Measurements from ENCODE around the gene TMEM63A.
"Not testable (repeated sequence)": the region's sequence is repeated elsewhere in the genome, so short reads cannot be mapped to it uniquely, and the experiment has no call there.

TMEM63A gene

DNA sequence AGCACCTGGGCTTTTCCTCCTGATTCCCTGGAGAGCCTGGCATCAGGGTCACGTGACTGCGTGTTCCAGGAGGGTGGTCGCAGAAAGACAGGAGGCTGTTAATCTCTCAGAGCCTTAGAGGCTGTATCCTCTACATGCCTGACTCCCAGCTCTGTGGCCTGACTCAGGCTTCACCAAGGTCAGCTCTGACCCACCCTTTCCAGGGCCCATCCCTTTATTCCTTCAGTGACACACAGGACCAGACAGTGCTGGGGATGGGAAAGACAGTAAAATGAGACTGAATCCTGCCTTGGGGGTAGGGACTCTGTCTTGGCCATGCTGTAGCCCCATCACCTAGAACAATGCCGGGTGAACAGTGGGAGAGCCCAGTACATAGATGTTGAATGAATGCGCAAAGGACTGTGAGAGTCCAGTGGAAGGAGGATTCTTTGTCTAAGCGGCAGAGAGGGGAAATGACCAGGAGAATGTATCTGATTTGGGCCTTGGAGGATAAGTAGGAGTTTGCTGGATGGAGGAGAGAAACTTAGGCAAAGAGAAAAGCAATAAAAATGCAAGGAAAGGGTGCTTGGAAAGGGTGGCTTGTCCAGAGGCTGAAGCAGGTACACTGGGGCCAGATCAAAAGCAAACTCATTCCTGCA is 39.3 kb downstream of the TMEM63A start:
- no peak for DNase-seq

DNA sequence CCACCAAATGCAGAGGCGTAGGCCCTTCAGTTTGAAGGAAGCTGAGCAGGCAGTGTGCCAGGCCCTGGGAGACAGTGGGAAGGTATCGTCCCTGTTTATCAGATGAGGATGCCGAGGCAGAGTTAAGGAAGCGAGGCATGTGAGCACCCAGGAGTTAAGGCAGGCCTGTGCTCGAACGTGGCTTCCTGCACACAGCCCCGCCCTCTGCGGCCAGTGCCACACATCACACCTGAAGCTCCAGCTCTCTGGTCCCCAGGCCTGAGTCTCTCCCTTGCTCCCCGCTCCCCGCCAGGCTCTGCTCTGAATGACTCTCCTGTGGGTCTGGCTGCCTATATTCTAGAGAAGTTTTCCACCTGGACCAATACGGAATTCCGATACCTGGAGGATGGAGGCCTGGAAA is 40.1 kb downstream of the TMEM63A start:
- no peak for DNase-seq

- no peak for DNase-seq
Measured at GRCh38 chr1:225840713-225841112, 41.5 kb downstream of the TMEM63A start.

DNA sequence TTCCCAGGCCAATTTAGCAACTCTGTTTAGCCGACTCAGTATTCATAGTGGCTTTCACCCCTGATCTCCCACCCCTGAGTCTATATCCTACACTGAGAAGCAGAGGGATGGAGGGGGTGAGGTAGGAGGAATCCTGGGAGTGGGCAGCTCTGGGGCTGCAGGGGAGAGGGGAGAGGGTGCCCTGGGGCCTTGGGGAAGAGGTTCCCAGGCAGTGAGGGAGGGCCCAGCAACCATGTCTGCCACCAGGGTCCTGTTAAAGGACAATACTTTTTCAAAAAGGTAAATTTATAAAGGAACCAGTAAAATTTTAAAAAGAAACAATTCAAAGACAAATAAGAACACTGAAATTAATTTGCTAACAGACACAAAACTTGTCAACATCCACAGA is 42.0 kb downstream of the TMEM63A start:
- DNase-seq, result no peak

DNA sequence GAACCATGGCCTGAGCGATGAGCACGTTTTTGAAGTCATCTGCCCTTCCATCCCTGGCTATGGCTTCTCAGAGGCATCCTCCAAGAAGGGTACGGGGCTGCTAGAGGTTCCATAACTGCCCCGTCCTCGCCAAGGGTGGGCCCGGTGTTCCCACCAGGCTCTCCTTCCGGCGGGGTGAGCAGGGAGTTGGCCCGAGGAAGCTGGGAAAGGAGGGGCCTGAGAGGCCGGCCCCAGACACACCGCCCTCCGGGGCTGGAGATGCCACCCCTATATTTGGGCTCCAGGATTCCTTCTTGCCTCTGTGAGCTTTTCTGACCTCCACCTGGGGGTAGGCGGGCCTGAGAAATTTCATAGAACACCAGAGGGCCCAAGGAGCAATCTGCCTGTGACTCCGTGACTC is 43.4 kb downstream of the TMEM63A start:
- no peak for DNase-seq

GRCh38 chr1:225836296-225836695 is 45.9 kb downstream of the TMEM63A start:
- DNase-seq, result not testable (repeated sequence)

DNA sequence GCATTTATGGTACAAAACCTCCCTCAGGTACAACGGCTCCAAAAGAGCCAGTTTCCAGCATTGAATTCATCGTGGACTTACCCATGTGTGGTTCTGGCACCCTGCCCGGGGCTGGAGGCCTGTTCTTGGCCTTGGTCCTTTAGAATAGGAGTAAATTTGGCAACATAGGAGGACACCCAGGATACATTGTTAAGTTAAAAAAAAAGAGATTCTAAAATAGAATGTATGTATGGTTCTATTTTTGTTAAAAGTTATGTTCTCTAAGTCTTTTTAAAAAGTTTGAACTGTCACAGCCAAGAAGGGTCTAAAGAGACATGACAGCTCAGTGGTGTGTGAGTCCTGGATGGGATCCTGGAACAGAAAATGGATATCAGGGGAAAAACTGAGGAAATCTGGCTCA is 46.3 kb downstream of the TMEM63A start:
- no peak for DNase-seq

GRCh38 chr1:225834417-225835329 is 47.5 kb downstream of the TMEM63A start:
- DNase-seq, result no peak

- DNase-seq, result no peak
Measured at GRCh38 chr1:225830841-225831240, 51.3 kb downstream of the TMEM63A start.

GRCh38 chr1:225828706-225829345 is 53.4 kb downstream of the TMEM63A start:
- DNase-seq, result no peak

DNA sequence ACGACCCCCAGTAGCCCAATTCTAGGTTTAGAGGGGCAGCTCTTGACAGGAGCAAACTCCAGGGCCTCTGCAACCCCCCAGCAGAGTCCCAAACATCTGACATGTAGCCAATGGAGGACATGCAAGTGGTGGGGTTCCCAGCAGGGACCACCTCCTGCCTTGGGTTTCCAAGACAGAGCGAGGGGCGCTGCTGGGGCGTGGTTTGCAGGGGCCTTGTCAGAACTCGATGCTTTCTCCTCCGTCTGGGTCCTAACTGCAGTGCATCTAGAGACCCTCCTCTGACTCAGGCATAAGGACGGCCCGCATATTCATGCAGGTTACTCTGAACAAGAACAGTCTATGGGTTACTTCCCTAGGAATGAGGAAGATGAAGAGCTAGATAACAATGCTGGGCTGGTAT is 55.1 kb downstream of the TMEM63A start:
- no peak for DNase-seq

DNA sequence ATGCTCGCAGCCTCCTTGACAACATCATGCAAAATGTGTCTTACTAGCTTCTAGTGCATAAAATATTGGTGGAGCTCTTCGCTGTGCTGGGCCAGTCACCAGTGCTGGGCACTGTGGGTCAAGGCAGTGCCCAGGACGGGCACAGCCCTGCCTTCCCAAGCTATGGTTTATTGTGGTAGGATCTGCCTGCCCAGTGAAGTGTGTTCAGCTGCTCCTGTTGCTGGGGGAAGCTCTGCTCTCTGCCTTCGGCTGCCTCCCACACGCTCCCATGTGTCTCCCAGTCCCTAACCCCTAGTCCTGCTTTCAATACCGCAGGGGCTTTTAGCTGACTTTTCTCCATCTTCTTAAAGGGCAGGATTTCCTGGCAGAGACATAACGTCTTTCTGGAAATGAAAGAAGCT is 56.6 kb downstream of the TMEM63A start:
- peak; percentile 3 for DNase-seq

- DNase-seq, result peak; percentile 39
Measured at GRCh38 chr1:225825078-225825477, 57.1 kb downstream of the TMEM63A start.

DNA sequence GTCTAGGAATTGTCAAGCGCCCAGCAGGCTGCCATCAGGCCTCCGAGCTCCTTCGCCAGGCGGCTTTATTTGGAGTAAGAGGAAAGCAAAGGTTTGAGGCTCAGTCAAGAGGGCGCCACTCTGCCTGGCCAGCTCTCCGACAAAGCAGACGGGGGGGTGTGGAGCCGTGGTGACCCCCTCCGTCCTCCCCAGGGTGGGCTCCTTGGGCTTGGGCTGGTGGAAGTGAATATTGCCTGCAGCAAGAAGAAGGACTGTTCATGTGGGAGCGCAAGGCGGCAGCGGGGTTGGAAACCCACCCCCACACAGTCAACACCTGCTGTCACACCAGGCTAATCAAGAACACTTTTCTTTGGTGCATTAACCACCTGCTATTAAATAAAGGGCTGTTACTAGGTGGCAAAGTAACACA is 57.6 kb downstream of the TMEM63A start:
- DNase-seq, result no peak

GRCh38 chr1:225823811-225824261 is 58.3 kb downstream of the TMEM63A start:
- no peak for DNase-seq

DNA sequence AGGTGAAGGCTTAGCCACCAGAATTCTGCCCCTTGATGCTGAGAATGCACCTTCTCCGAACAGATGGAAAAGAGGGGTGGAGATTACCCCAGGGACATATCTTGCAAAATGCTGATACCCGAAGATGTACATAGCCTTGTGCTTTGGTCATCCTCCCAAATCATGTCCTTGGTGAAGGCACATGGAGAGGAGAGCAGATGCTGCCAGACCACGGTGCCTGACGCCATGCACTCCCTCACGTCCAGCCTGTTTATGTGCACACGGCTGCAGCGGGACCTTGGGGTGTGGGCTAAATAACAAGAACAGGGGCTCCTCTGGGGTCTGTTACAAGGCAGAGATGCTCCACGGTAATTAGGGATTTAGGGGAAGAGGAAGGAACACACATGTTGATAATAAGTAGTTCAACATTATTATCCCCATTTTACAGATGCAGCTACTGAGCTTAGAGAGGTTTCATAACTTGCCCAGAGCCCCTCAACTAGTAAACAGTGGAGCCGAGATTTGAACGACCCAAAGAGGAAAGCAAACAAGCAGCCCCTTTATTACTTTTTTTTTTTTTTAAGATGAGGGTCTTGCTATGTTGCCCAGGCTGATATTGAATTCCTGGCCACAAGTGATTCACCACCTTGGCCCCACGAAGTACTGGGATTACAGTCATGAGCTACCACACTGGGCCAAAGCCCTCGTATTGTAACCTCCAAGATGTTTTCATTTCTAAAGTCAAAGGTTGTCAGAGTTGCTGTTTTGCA is 59.4 kb downstream of the TMEM63A start:
- no peak for DNase-seq

GRCh38 chr1:225820522-225821120 is 61.6 kb downstream of the TMEM63A start:
- no peak for DNase-seq

GRCh38 chr1:225819346-225820192 is 62.6 kb downstream of the TMEM63A start:
- DNase-seq, result no peak

DNA sequence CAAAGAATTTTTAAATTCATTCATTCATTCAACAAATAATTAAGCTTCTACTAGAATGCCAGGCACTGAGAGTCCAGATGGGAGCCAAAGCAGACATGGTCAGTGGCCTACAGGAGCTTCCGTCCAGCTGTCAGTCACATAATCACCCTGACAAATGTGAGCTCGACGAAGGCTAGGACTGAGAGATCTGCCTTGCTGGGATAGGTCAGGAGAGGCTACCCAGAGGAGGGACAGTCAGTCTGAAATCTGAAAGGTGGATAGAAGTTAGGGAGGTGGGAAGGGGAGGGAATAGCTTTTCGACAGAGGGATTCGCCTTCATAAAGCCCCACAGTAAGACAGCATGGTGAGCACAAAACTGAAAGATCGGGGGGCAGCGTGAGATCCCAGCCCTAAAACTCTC is 64.0 kb downstream of the TMEM63A start:
- no peak for DNase-seq

- no peak for DNase-seq
Measured at GRCh38 chr1:225817611-225818061, 64.5 kb downstream of the TMEM63A start.

All from activated effector memory CD4-positive, alpha-beta T cell treated with anti-CD3 and anti-CD28 coated beads, Interleukin-2, amount 50 U/mL, for 16 hours (primary cell).